ES-I3 (cell line): Measurements from ENCODE around the gene SLC4A7.
"Not testable (repeated sequence)": the region's sequence is repeated elsewhere in the genome, so short reads cannot be mapped to it uniquely, and the experiment has no call there.

ENCODE experiments used
- H3K36me3 ChIP-seq: 2 replicates; pipeline ENCODE4 v1.6.1; 2013; ENCODE audit warnings: mild to moderate bottlenecking, low read length, control low read depth, moderate library complexity; ENCODE audit not compliant: insufficient read depth
- H3K4me1 ChIP-seq: 2 replicates; pipeline ENCODE4 v1.6.1; 2013; ENCODE audit warnings: mild to moderate bottlenecking, control low read depth, low read length; ENCODE audit not compliant: insufficient read depth
- H3K9ac ChIP-seq: 2 replicates; pipeline ENCODE4 v1.6.1; 2013; ENCODE audit warnings: low read depth, mild to moderate bottlenecking, low read length, moderate library complexity
- H3K9me3 ChIP-seq: 2 replicates; pipeline ENCODE4 v1.6.1; 2013; ENCODE audit warnings: mild to moderate bottlenecking, low read length, moderate library complexity; ENCODE audit not compliant: control insufficient read depth, insufficient read depth

Gene SLC4A7

GRCh38 chr3:27467545-27467944 lies 16.6 kb downstream of the SLC4A7 start:
- Histone ChIP-seq H3K4me1 (peaks cover 7% of the 10 kb centered on the region; the same call in 1 of the 2 replicates), H3K9ac (no peak overlapping the region), H3K36me3 (no peaks in the 10 kb centered on the region), H3K9me3 (no peaks in the 10 kb centered on the region)

- peak overlapping the region; percentile 41; the same call in 1 of the 2 replicates for H3K9ac ChIP-seq
- no peaks in the 10 kb centered on the region for H3K9me3 ChIP-seq
- H3K4me1 ChIP-seq: peaks cover 12% of the 10 kb centered on the region
- no peaks in the 10 kb centered on the region for H3K36me3 ChIP-seq
Observed at GRCh38 chr3:27464646-27465045, 19.5 kb downstream of the SLC4A7 start.

- no peaks in the 10 kb centered on the region for H3K36me3 ChIP-seq
- H3K9ac ChIP-seq: peak overlapping the region; percentile 56
- H3K9me3 ChIP-seq: no peaks in the 10 kb centered on the region
- peaks cover 18% of the 10 kb centered on the region; the same call in 1 of the 2 replicates for H3K4me1 ChIP-seq
Observed at GRCh38 chr3:27462228-27462627, 22.0 kb downstream of the SLC4A7 start.

- H3K4me1 ChIP-seq: peaks cover 26% of the 10 kb centered on the region; the same call in 1 of the 2 replicates
- no peaks in the 10 kb centered on the region for H3K9me3 ChIP-seq
- H3K36me3 ChIP-seq: no peaks in the 10 kb centered on the region
- H3K9ac ChIP-seq: no peak overlapping the region
Observed at GRCh38 chr3:27458929-27459328, 25.3 kb downstream of the SLC4A7 start.

- Histone ChIP-seq H3K9ac (no peak overlapping the region), H3K4me1 (peaks cover 18% of the 10 kb centered on the region; the same call in 1 of the 2 replicates), H3K9me3 (no peaks in the 10 kb centered on the region), H3K36me3 (no peaks in the 10 kb centered on the region)
Observed at GRCh38 chr3:27456554-27456953, 27.6 kb downstream of the SLC4A7 start.

GRCh38 chr3:27454914-27455313 lies 29.3 kb downstream of the SLC4A7 start:
- no peaks in the 10 kb centered on the region for H3K36me3 ChIP-seq
- no peak overlapping the region for H3K9ac ChIP-seq
- peaks cover 18% of the 10 kb centered on the region; the same call in 1 of the 2 replicates for H3K4me1 ChIP-seq

GRCh38 chr3:27454461-27454860 lies 29.7 kb downstream of the SLC4A7 start:
- H3K4me1 ChIP-seq: peaks cover 18% of the 10 kb centered on the region; the same call in 1 of the 2 replicates
- H3K9ac ChIP-seq: no peak overlapping the region
- no peaks in the 10 kb centered on the region for H3K36me3 ChIP-seq
- no peaks in the 10 kb centered on the region for H3K9me3 ChIP-seq

More at GRCh38 chr3:27454914-27455313, 29.3 kb downstream of the SLC4A7 start:
- no peaks in the 10 kb centered on the region for H3K9me3 ChIP-seq

- H3K9me3 ChIP-seq: no peaks in the 10 kb centered on the region
- peaks cover 12% of the 10 kb centered on the region; the same call in 1 of the 2 replicates for H3K4me1 ChIP-seq
- H3K9ac ChIP-seq: no peak overlapping the region
- H3K36me3 ChIP-seq: no peaks in the 10 kb centered on the region
Observed at GRCh38 chr3:27452368-27453090, 31.7 kb downstream of the SLC4A7 start.

- H3K36me3 ChIP-seq: no peaks in the 10 kb centered on the region
- no peaks in the 10 kb centered on the region for H3K9me3 ChIP-seq
- H3K4me1 ChIP-seq: peaks cover 5% of the 10 kb centered on the region; the same call in 1 of the 2 replicates
- no peak overlapping the region for H3K9ac ChIP-seq
Observed at GRCh38 chr3:27451842-27452241, 32.3 kb downstream of the SLC4A7 start.

GRCh38 chr3:27451251-27451650 lies 32.9 kb downstream of the SLC4A7 start:
- Histone ChIP-seq H3K9ac (no peak overlapping the region), H3K9me3 (no peaks in the 10 kb centered on the region), H3K36me3 (no peaks in the 10 kb centered on the region), H3K4me1 (no peaks in the 10 kb centered on the region)

- H3K9me3 ChIP-seq: no peaks in the 10 kb centered on the region
- H3K36me3 ChIP-seq: peaks cover 6% of the 10 kb centered on the region; the same call in 1 of the 2 replicates
- H3K9ac ChIP-seq: no peak overlapping the region
- H3K4me1 ChIP-seq: no peaks in the 10 kb centered on the region
Observed at GRCh38 chr3:27449530-27450150, 34.5 kb downstream of the SLC4A7 start.

- not testable (repeated sequence) for H3K4me1 ChIP-seq, H3K9me3 ChIP-seq, H3K9ac ChIP-seq
- peaks cover 18% of the 10 kb centered on the region for H3K36me3 ChIP-seq
Observed at GRCh38 chr3:27442995-27443394, 41.2 kb downstream of the SLC4A7 start.

GRCh38 chr3:27438352-27438751 lies 45.8 kb downstream of the SLC4A7 start:
- not testable (repeated sequence) for H3K4me1 ChIP-seq, H3K9ac ChIP-seq, H3K9me3 ChIP-seq
- peaks cover 23% of the 10 kb centered on the region for H3K36me3 ChIP-seq

- Histone ChIP-seq H3K36me3 (peaks cover 14% of the 10 kb centered on the region), H3K9me3 (no peaks in the 10 kb centered on the region), H3K9ac (no peak overlapping the region), H3K4me1 (no peaks in the 10 kb centered on the region)
Observed at GRCh38 chr3:27431116-27431515, 53.1 kb downstream of the SLC4A7 start.

GRCh38 chr3:27429909-27430308 lies 54.3 kb downstream of the SLC4A7 start:
- Histone ChIP-seq H3K4me1 (no peaks in the 10 kb centered on the region), H3K9me3 (no peaks in the 10 kb centered on the region), H3K36me3 (peaks cover 9% of the 10 kb centered on the region; the same call in 1 of the 2 replicates), H3K9ac (no peak overlapping the region)
